Measurements from ENCODE around the gene USP31. TPM values are rescaled to one million over a fixed set of nuclear protein-coding genes. Genes with fewer than 3 reads are reported as not detected.

Gene USP31
- total and polyA plus RNA-seq, 2 of the 8 experiments (the other 6 are each of a cell fraction or from before 2014, with no cell fraction given): 6.7 to 19.0 TPM

GRCh38 chr16:23072769-23073549, 76.3 kb downstream of the USP31 start:
- DNase-seq (ENCODE audit: low read depth in 1 of 2, low spot score in 2 of 2) (no peak), FAIRE-seq (no peak)
- no peaks in the 10 kb centered on the region; the same call in 1 of the 2 replicates for H3K79me1 ChIP-seq (ENCODE audit: low read depth, low read length)
- H3K4me3 ChIP-seq (ENCODE audit: extremely low read depth in 1 of 4, insufficient read depth in 2 of 4, low read depth in 3 of 4, low read length in 4 of 4): no peak overlapping the region
- no peak overlapping the region for H2BK120ac ChIP-seq (replicated peaks; ENCODE audit: low read depth, low read length)
- no peak overlapping the region for H4K8ac ChIP-seq (ENCODE audit: extremely low read depth, insufficient read depth, low read length)
- no peaks in the 10 kb centered on the region for H3K79me2 ChIP-seq (ENCODE audit: control insufficient read depth in 1 of 2, insufficient read depth in 2 of 2, low read length in 2 of 2)
- H4K5ac ChIP-seq (ENCODE audit: insufficient read length, low read depth, low read length): no peak overlapping the region
- no peaks in the 10 kb centered on the region for H3K27me3 ChIP-seq (replicated peaks in 1 of 4; ENCODE audit: control insufficient read depth in 3 of 4, extremely low read depth in 1 of 4, insufficient read depth in 3 of 4, low read length in 3 of 4)
- no peak overlapping the region for H2BK15ac ChIP-seq (ENCODE audit: low read length)
- H3K27ac ChIP-seq (ENCODE audit: low read depth, low read length): no peak overlapping the region
- H3K56ac ChIP-seq (replicated peaks; ENCODE audit: insufficient read length, low read depth, low read length): no peak overlapping the region
- no peak overlapping the region for H3K18ac ChIP-seq (ENCODE audit: extremely low read depth, low read length)
- H3K23me2 ChIP-seq (ENCODE audit: low read depth, low read length): no peaks in the 10 kb centered on the region
- no peak overlapping the region for H3K4me2 ChIP-seq (ENCODE audit: insufficient read depth in 1 of 2, low read depth in 2 of 2, low read length in 2 of 2)
- ChIA-PET CTCF (ENCODE audit: partially characterized antibody) (interaction anchor here (0.8 to 3.6 kb wide), 3 partner anchors 10 to 20 kb away, joined by 3 to 22 read pairs (median 3); no protein-coding TSS in a partner anchor), POLR2A (ENCODE audit: partially characterized antibody) (no interaction called here)
- H3K4me1 ChIP-seq (replicated peaks in 1 of 4; ENCODE audit: control insufficient read depth in 3 of 4, insufficient read depth in 4 of 4, low read length in 3 of 4): no peaks in the 10 kb centered on the region
- no peak overlapping the region for H2BK5ac ChIP-seq (ENCODE audit: low read depth, low read length)
- H3K4ac ChIP-seq (replicated peaks; ENCODE audit: insufficient read length, low read depth, low read length): no peak overlapping the region
- no peak overlapping the region for H3K14ac ChIP-seq (ENCODE audit: insufficient read length)
- WGBS, 2 experiments (ENCODE audit: extremely low coverage in 1 of 2, insufficient coverage in 1 of 2, insufficient read length in 1 of 2, insufficient replicate concordance in 2 of 2, low coverage in 1 of 2, low lambda C conversion rate in 2 of 2, missing lambda C conversion rate in 1 of 2): 87% methylated on average over 9 of the region's 9 CpGs; no CpG with 5 or more reads in 1 of the 2 experiments
- H4K91ac ChIP-seq (replicated peaks; ENCODE audit: insufficient read length, low read length): no peak overlapping the region
- H3K23ac ChIP-seq (ENCODE audit: insufficient read length): no peak overlapping the region
- no peak overlapping the region for H3K9ac ChIP-seq (replicated peaks in 1 of 4; ENCODE audit: extremely low read depth in 1 of 4, low read depth in 3 of 4, low read length in 3 of 4)
- no peak overlapping the region for H2AK5ac ChIP-seq (ENCODE audit: low read depth, low read length)
- no peak overlapping the region for H2AFZ ChIP-seq (ENCODE audit: low read length)
- no peak overlapping the region for H2BK20ac ChIP-seq (ENCODE audit: low read length)
- H3K9me3 ChIP-seq (ENCODE audit: insufficient read depth in 2 of 2, low read depth in 1 of 2, low read length in 1 of 2): no peaks in the 10 kb centered on the region
- H3K36me3 ChIP-seq (ENCODE audit: control insufficient read depth in 2 of 4, insufficient read depth in 4 of 4, low read length in 3 of 4): peaks cover 4 to 36% (median 29%) of the 10 kb centered on the region in 4 experiments; a peak in 7 of 8 replicates
- no peak overlapping the region for H2BK12ac ChIP-seq (ENCODE audit: low read depth, low read length)
- H4K20me1 ChIP-seq (replicated peaks in 1 of 2; ENCODE audit: control insufficient read depth in 1 of 2, insufficient read depth in 2 of 2, low read length in 2 of 2): peaks cover 1 to 5% of the 10 kb centered on the region in 2 experiments
- TF ChIP-seq YY1 (IDR thresholded peaks at IDR 0.05; ENCODE audit: low read depth, low read length): no peak
